Measurements from ENCODE around the gene PPP1R17. TPM values are rescaled to one million over a fixed set of nuclear protein-coding genes. Genes with fewer than 3 reads are reported as not detected.

PPP1R17 gene
- total RNA-seq (2014; rRNA removed; shearing (Covaris generic)) (0.27 and 0.52 TPM in 2 replicates), polyA plus RNA-seq (2016; fragmentation: Nextera tagmentation; extraction: Ambion mirVana) (1.6 and 2.4 TPM in 2 replicates)
- long read RNA-seq, partial matches to known transcripts: 0 of 2 reads
- long read RNA-seq, other reads (novel, unspliced or antisense): 0 of 2 reads

- peak within 1 kb of the TSS; percentile 69 for H3K4me2 ChIP-seq
- no peaks in the 10 kb centered on the region for H4K20me1 ChIP-seq (replicated peaks; ENCODE audit: insufficient read depth)
- H3K4me3 ChIP-seq: peak within 1 kb of the TSS; percentile 34
- TF ChIP-seq, protein P1, sequence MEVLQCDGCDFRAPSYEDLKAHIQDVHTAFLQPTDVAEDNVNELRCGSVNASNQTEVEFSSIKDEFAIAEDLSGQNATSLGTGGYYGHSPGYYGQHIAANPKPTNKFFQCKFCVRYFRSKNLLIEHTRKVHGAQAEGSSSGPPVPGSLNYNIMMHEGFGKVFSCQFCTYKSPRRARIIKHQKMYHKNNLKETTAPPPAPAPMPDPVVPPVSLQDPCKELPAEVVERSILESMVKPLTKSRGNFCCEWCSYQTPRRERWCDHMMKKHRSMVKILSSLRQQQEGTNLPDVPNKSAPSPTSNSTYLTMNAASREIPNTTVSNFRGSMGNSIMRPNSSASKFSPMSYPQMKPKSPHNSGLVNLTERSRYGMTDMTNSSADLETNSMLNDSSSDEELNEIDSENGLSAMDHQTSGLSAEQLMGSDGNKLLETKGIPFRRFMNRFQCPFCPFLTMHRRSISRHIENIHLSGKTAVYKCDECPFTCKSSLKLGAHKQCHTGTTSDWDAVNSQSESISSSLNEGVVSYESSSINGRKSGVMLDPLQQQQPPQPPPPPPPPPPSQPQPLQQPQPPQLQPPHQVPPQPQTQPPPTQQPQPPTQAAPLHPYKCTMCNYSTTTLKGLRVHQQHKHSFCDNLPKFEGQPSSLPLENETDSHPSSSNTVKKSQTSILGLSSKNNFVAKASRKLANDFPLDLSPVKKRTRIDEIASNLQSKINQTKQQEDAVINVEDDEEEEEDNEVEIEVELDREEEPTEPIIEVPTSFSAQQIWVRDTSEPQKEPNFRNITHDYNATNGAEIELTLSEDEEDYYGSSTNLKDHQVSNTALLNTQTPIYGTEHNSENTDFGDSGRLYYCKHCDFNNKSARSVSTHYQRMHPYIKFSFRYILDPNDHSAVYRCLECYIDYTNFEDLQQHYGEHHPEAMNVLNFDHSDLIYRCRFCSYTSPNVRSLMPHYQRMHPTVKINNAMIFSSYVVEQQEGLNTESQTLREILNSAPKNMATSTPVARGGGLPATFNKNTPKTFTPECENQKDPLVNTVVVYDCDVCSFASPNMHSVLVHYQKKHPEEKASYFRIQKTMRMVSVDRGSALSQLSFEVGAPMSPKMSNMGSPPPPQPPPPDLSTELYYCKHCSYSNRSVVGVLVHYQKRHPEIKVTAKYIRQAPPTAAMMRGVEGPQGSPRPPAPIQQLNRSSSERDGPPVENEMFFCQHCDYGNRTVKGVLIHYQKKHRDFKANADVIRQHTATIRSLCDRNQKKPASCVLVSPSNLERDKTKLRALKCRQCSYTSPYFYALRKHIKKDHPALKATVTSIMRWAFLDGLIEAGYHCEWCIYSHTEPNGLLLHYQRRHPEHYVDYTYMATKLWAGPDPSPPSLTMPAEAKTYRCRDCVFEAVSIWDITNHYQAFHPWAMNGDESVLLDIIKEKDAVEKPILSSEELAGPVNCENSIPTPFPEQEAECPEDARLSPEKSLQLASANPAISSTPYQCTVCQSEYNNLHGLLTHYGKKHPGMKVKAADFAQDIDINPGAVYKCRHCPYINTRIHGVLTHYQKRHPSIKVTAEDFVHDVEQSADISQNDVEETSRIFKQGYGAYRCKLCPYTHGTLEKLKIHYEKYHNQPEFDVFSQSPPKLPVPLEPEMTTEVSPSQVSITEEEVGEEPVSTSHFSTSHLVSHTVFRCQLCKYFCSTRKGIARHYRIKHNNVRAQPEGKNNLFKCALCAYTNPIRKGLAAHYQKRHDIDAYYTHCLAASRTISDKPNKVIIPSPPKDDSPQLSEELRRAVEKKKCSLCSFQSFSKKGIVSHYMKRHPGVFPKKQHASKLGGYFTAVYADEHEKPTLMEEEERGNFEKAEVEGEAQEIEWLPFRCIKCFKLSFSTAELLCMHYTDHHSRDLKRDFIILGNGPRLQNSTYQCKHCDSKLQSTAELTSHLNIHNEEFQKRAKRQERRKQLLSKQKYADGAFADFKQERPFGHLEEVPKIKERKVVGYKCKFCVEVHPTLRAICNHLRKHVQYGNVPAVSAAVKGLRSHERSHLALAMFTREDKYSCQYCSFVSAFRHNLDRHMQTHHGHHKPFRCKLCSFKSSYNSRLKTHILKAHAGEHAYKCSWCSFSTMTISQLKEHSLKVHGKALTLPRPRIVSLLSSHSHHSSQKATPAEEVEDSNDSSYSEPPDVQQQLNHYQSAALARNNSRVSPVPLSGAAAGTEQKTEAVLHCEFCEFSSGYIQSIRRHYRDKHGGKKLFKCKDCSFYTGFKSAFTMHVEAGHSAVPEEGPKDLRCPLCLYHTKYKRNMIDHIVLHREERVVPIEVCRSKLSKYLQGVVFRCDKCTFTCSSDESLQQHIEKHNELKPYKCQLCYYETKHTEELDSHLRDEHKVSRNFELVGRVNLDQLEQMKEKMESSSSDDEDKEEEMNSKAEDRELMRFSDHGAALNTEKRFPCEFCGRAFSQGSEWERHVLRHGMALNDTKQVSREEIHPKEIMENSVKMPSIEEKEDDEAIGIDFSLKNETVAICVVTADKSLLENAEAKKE (CRISPR knock-in tag; IDR thresholded peaks at IDR 0.05): no peak
- TF ChIP-seq ZNF331 (CRISPR knock-in tag; IDR thresholded peaks at IDR 0.05; ENCODE audit: low read depth) (no peak), EZH2 (IDR thresholded peaks at IDR 0.05; ENCODE audit: low read depth, unreplicated experiment) (no peak), JUNB (IDR thresholded peaks at IDR 0.05; ENCODE audit: unreplicated experiment) (no peak), NANOG (IDR thresholded peaks at IDR 0.05; ENCODE audit: borderline replicate concordance) (no peak), STAT1 (IDR thresholded peaks at IDR 0.05; ENCODE audit: unreplicated experiment) (no peak), ZNF114 (CRISPR knock-in tag; IDR thresholded peaks at IDR 0.05) (no peak), POLR2AphosphoS5 (IDR thresholded peaks at IDR 0.05; ENCODE audit: low read depth) (no peak), CREB1 (CRISPR knock-in tag; IDR thresholded peaks at IDR 0.05; ENCODE audit: low read depth) (no peak), CTCF (conservative IDR thresholded peaks at IDR 0.05; ENCODE audit: low read depth in 2 of 2) (no peak), ETS1 (IDR thresholded peaks at IDR 0.05) (no peak), EZH2phosphoT487 (IDR thresholded peaks at IDR 0.05; ENCODE audit: unreplicated experiment) (no peak)
- TF ChIP-seq, protein P2, sequence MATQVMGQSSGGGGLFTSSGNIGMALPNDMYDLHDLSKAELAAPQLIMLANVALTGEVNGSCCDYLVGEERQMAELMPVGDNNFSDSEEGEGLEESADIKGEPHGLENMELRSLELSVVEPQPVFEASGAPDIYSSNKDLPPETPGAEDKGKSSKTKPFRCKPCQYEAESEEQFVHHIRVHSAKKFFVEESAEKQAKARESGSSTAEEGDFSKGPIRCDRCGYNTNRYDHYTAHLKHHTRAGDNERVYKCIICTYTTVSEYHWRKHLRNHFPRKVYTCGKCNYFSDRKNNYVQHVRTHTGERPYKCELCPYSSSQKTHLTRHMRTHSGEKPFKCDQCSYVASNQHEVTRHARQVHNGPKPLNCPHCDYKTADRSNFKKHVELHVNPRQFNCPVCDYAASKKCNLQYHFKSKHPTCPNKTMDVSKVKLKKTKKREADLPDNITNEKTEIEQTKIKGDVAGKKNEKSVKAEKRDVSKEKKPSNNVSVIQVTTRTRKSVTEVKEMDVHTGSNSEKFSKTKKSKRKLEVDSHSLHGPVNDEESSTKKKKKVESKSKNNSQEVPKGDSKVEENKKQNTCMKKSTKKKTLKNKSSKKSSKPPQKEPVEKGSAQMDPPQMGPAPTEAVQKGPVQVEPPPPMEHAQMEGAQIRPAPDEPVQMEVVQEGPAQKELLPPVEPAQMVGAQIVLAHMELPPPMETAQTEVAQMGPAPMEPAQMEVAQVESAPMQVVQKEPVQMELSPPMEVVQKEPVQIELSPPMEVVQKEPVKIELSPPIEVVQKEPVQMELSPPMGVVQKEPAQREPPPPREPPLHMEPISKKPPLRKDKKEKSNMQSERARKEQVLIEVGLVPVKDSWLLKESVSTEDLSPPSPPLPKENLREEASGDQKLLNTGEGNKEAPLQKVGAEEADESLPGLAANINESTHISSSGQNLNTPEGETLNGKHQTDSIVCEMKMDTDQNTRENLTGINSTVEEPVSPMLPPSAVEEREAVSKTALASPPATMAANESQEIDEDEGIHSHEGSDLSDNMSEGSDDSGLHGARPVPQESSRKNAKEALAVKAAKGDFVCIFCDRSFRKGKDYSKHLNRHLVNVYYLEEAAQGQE (IDR thresholded peaks at IDR 0.05; ENCODE audit: unreplicated experiment): no peak
- peak within 1 kb of the TSS; percentile 90 for H3K27ac ChIP-seq (ENCODE audit: low read depth)
- no peaks in the 10 kb centered on the region for H3K36me3 ChIP-seq (ENCODE audit: insufficient read depth)
- peak within 1 kb of the TSS; percentile 48; the same call in 2 of the 3 replicates for H3K4me3 Mint-ChIP-seq
- no peaks in the 10 kb centered on the region for H3K9me3 Mint-ChIP-seq
- peak within 1 kb of the TSS; percentile 57; the same call in 1 of the 2 replicates for H2AFZ ChIP-seq
- H3F3A ChIP-seq (replicated peaks; ENCODE audit: low read depth): peaks cover 3% of the 10 kb centered on the region; the same call in 1 of the 2 replicates
- ATAC-seq: peak; percentile 91
- H3K4me1 ChIP-seq (ENCODE audit: insufficient read depth): peaks cover 44% of the 10 kb centered on the region
- H3K9me2 ChIP-seq (ENCODE audit: insufficient read depth): no peaks in the 10 kb centered on the region; the same call in 1 of the 2 replicates
- no peaks in the 10 kb centered on the region for H3K27me3 ChIP-seq (ENCODE audit: insufficient read depth)
- no peaks in the 10 kb centered on the region for H3K36me3 Mint-ChIP-seq (ENCODE audit: low read depth)
- peaks cover 42% of the 10 kb centered on the region for H3K4me1 Mint-ChIP-seq
- H3K27ac Mint-ChIP-seq: peak within 1 kb of the TSS; percentile 51; the same call in 1 of the 2 replicates
- no peaks in the 10 kb centered on the region for H3K27me3 Mint-ChIP-seq (ENCODE audit: insufficient read depth, low read depth, poor library complexity)
- H3K79me2 ChIP-seq (replicated peaks; ENCODE audit: insufficient read depth): no peaks in the 10 kb centered on the region
- DNase-seq (ENCODE audit: low spot score): peak; percentile 79
These were observed at the start of gene PPP1R17 for GRCh38 chr7:31687024-31687748. TSS of gene PPP1R17 (plus strand) at chr7:31687215. CDS start at chr7:31692442, 5,227 bp downstream.
